Measurements from ENCODE around the gene EGR1.

The EGR1 gene
- long read RNA-seq: 0 reads

DNA sequence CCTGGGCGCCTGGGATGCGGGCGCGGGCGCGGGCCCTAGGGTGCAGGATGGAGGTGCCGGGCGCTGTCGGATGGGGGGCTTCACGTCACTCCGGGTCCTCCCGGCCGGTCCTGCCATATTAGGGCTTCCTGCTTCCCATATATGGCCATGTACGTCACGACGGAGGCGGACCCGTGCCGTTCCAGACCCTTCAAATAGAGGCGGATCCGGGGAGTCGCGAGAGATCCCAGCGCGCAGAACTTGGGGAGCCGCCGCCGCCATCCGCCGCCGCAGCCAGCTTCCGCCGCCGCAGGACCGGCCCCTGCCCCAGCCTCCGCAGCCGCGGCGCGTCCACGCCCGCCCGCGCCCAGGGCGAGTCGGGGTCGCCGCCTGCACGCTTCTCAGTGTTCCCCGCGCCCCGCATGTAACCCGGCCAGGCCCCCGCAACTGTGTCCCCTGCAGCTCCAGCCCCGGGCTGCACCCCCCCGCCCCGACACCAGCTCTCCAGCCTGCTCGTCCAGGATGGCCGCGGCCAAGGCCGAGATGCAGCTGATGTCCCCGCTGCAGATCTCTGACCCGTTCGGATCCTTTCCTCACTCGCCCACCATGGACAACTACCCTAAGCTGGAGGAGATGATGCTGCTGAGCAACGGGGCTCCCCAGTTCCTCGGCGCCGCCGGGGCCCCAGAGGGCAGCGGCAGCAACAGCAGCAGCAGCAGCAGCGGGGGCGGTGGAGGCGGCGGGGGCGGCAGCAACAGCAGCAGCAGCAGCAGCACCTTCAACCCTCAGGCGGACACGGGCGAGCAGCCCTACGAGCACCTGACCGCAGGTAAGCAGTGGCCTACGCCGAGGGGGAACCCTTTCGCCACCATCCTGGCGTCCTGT lies at the start of gene EGR1:
Gene EGR1, plus strand, starts transcription at position 219 of the 864 bp plus-strand sequence. Its CDS starts 283 bp downstream, at position 502.
- Histone ChIP-seq H3K27me3 (ENCODE audit: insufficient read depth, poor library complexity, severe bottlenecking) (no peaks in the 10 kb centered on the region), H3K27ac (replicated peaks) (peak within 1 kb of the TSS; percentile 94), H3K4me3 (replicated peaks; ENCODE audit: insufficient read depth, low read length) (peak within 1 kb of the TSS; percentile 58)
- peak; percentile 58 to 83 for DNase-seq (ENCODE audit: low read depth in 1 of 2, low spot score in 1 of 2)
- TF ChIP-seq GABPA (IDR thresholded peaks at IDR 0.05; ENCODE audit: low read depth) (no peak), POLR2AphosphoS5 (IDR thresholded peaks at IDR 0.05; ENCODE audit: low read depth) (peak; percentile 43; the same call in 1 of the 2 replicates)

DNA sequence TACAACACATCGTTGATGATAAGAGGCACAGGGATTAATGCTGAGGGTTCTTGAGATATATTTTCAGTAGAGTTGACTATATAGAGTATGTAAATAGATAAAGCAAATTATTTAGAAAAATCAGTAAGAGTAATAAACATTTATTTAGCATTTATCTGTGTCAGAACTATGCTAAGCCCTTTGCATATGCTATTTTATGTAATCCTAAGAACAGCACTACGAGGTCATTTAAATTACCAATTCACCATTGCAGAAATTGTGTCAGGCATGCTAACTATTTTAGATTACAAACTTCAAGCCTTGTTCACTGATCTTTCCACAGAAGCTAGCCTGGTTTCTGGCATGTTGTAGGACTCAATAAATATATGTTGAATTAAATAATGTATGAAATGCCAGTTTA lies 46.8 kb upstream of the EGR1 start:
- no peak for DNase-seq (ENCODE audit: low read depth in 1 of 2, low spot score in 1 of 2)
- no peak for TF ChIP-seq GABPA (IDR thresholded peaks at IDR 0.05; ENCODE audit: low read depth)
- no peak for TF ChIP-seq POLR2AphosphoS5 (IDR thresholded peaks at IDR 0.05; ENCODE audit: low read depth)
- no peak for TF ChIP-seq SPI1 (IDR thresholded peaks at IDR 0.05; ENCODE audit: borderline replicate concordance, low read depth)
- TF ChIP-seq, protein P1, sequence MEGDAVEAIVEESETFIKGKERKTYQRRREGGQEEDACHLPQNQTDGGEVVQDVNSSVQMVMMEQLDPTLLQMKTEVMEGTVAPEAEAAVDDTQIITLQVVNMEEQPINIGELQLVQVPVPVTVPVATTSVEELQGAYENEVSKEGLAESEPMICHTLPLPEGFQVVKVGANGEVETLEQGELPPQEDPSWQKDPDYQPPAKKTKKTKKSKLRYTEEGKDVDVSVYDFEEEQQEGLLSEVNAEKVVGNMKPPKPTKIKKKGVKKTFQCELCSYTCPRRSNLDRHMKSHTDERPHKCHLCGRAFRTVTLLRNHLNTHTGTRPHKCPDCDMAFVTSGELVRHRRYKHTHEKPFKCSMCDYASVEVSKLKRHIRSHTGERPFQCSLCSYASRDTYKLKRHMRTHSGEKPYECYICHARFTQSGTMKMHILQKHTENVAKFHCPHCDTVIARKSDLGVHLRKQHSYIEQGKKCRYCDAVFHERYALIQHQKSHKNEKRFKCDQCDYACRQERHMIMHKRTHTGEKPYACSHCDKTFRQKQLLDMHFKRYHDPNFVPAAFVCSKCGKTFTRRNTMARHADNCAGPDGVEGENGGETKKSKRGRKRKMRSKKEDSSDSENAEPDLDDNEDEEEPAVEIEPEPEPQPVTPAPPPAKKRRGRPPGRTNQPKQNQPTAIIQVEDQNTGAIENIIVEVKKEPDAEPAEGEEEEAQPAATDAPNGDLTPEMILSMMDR (IDR thresholded peaks at IDR 0.05; ENCODE audit: insufficient read depth, low read length): no peak
- TF ChIP-seq, protein P2, sequence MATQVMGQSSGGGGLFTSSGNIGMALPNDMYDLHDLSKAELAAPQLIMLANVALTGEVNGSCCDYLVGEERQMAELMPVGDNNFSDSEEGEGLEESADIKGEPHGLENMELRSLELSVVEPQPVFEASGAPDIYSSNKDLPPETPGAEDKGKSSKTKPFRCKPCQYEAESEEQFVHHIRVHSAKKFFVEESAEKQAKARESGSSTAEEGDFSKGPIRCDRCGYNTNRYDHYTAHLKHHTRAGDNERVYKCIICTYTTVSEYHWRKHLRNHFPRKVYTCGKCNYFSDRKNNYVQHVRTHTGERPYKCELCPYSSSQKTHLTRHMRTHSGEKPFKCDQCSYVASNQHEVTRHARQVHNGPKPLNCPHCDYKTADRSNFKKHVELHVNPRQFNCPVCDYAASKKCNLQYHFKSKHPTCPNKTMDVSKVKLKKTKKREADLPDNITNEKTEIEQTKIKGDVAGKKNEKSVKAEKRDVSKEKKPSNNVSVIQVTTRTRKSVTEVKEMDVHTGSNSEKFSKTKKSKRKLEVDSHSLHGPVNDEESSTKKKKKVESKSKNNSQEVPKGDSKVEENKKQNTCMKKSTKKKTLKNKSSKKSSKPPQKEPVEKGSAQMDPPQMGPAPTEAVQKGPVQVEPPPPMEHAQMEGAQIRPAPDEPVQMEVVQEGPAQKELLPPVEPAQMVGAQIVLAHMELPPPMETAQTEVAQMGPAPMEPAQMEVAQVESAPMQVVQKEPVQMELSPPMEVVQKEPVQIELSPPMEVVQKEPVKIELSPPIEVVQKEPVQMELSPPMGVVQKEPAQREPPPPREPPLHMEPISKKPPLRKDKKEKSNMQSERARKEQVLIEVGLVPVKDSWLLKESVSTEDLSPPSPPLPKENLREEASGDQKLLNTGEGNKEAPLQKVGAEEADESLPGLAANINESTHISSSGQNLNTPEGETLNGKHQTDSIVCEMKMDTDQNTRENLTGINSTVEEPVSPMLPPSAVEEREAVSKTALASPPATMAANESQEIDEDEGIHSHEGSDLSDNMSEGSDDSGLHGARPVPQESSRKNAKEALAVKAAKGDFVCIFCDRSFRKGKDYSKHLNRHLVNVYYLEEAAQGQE (IDR thresholded peaks at IDR 0.05; ENCODE audit: insufficient replicate concordance, low read depth): no peak
- H3K27me3 ChIP-seq (ENCODE audit: insufficient read depth, poor library complexity, severe bottlenecking): no peaks in the 10 kb centered on the region
- H3K27ac ChIP-seq (replicated peaks): no peak overlapping the region
- H3K4me3 ChIP-seq (replicated peaks; ENCODE audit: insufficient read depth, low read length): no peak overlapping the region

DNA sequence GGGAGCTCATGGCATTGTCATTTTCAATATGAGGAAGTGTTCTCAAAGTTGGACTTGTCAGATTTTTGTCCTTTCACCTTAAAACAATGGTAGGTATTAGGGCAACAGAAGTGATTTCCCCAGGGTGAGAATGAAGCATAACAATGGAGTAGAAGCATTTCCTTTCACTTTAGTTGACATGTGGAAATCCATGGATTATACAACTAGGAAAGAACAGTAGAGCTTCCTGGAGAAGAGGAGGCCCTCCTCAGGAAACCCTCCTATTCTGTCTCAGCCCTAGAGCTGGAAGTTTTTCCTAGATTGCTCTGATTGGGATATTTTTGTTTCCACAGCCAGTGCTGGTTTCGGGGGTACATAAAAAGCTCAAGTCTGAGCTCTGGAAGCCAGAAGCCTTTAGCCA lies 40.2 kb upstream of the EGR1 start:
- no peaks in the 10 kb centered on the region for H3K27me3 ChIP-seq (ENCODE audit: insufficient read depth, poor library complexity, severe bottlenecking)
- H3K4me3 ChIP-seq (replicated peaks; ENCODE audit: insufficient read depth, low read length): no peak overlapping the region
- no peak for DNase-seq (ENCODE audit: low read depth in 1 of 2, low spot score in 1 of 2)

DNA sequence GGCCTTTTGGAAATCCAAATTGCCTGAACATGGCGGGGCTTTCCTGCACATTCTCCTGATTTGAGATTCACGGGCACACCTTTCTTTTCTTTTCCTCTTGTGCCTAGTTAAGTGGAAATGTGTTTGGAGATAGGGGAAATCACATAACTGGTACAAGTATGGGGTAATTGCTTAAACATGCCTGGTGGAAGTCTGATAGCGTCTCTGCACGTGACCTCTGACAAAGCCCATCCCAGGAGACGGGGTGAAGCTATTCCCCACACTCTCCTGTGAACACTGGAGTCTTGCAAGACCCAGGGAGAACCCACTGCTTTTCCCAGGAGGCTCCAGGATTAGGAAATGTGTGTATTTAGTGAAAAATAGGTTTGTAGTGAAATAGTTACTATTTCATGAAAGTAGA lies 29.3 kb upstream of the EGR1 start:
- TF ChIP-seq POLR2AphosphoS5 (IDR thresholded peaks at IDR 0.05; ENCODE audit: low read depth) (no peak), SPI1 (IDR thresholded peaks at IDR 0.05; ENCODE audit: borderline replicate concordance, low read depth) (no peak), GABPA (IDR thresholded peaks at IDR 0.05; ENCODE audit: low read depth) (no peak)
- TF ChIP-seq, protein P1 (IDR thresholded peaks at IDR 0.05; ENCODE audit: insufficient read depth, low read length): no peak
- TF ChIP-seq, protein P2 (IDR thresholded peaks at IDR 0.05; ENCODE audit: insufficient replicate concordance, low read depth): no peak
- H3K4me3 ChIP-seq (replicated peaks; ENCODE audit: insufficient read depth, low read length): no peak overlapping the region
- no peak overlapping the region for H3K27ac ChIP-seq (replicated peaks)
- DNase-seq (ENCODE audit: low read depth in 1 of 2, low spot score in 1 of 2): no peak
- no peaks in the 10 kb centered on the region for H3K27me3 ChIP-seq (ENCODE audit: insufficient read depth, poor library complexity, severe bottlenecking)

More for the DNA sequence above, 40.2 kb upstream of the EGR1 start:
- no peak for TF ChIP-seq POLR2AphosphoS5 (IDR thresholded peaks at IDR 0.05; ENCODE audit: low read depth)
- TF ChIP-seq, protein P1 (IDR thresholded peaks at IDR 0.05; ENCODE audit: insufficient read depth, low read length): no peak
- H3K27ac ChIP-seq (replicated peaks): no peak overlapping the region

Measured in HL-60 (cell line).